ENCODE results near the gene NDUFS6.

GRCh38 chr5:1777281-1778137 lies 23.7 kb upstream of the NDUFS6 start:
- TF ChIP-seq CTCF (conservative IDR thresholded peaks at IDR 0.05; ENCODE audit: low read depth, low read length): no peak
- no peak for TF ChIP-seq RAD21 (IDR thresholded peaks at IDR 0.05; ENCODE audit: low read length)
- no peak for TF ChIP-seq CEBPB (IDR thresholded peaks at IDR 0.05; ENCODE audit: low read depth, low read length)
- no peak for TF ChIP-seq BHLHE40 (IDR thresholded peaks at IDR 0.05; ENCODE audit: low read depth, low read length)
- no peak for TF ChIP-seq MAZ (IDR thresholded peaks at IDR 0.05; ENCODE audit: borderline replicate concordance, low read depth, low read length)
- TF ChIP-seq USF2 (IDR thresholded peaks at IDR 0.05; ENCODE audit: low read depth, low read length): no peak
- TF ChIP-seq ELK1 (IDR thresholded peaks at IDR 0.05; ENCODE audit: borderline replicate concordance, low read depth, low read length): no peak
- no peak for TF ChIP-seq NFE2L2 (IDR thresholded peaks at IDR 0.05; ENCODE audit: low read depth, low read length)
- TF ChIP-seq CHD1 (IDR thresholded peaks at IDR 0.05; ENCODE audit: low read depth, low read length): no peak
- no peak for TF ChIP-seq SMC3 (IDR thresholded peaks at IDR 0.05; ENCODE audit: low read depth, low read length)
- TF ChIP-seq POLR2A (IDR thresholded peaks at IDR 0.05; ENCODE audit: low read depth, low read length): no peak
- no peak for TF ChIP-seq RCOR1 (IDR thresholded peaks at IDR 0.05; ENCODE audit: insufficient replicate concordance, low read length)

Data from IMR-90 (cell line).